OCI-LY3 (cell line): ENCODE data around the gene TANC1.

Experiments used
- H2AFZ ChIP-seq: fragments of 200-600, 300-600 bp; shearing (Covaris generic); 2 replicates; pipeline ENCODE4 v1.6.0; 2014; ENCODE audit warnings: antibody characterized with exemption, low read depth, low read length
- H3K27ac ChIP-seq: fragments of 200-600, 300-600 bp; sonication (generic); 2 replicates; pipeline ENCODE4 v1.5.1; 2014; ENCODE audit warnings: mild to moderate bottlenecking, low read length, moderate library complexity, mixed read lengths
- H3K27me3 ChIP-seq: fragments of 200-600, 300-600 bp; sonication (generic); 2 replicates; pipeline ENCODE4 v1.6.1; 2014; ENCODE audit warnings: low read depth, low read length, mixed read lengths
- H3K36me3 ChIP-seq: fragments of 200-600, 300-600 bp; sonication (generic); replicated peaks from 2 replicates; pipeline ENCODE3; 2014; ENCODE audit warnings: low read depth, low read length, mixed read lengths
- H3K4me1 ChIP-seq: fragments of 300-600, 200-600 bp; sonication (generic); 2 replicates; pipeline ENCODE4 v1.6.1; 2014; ENCODE audit warnings: low read length, mixed read lengths
- H3K4me2 ChIP-seq: fragments of 200-600, 300-600 bp; sonication (generic); 2 replicates; pipeline ENCODE4 v1.6.1; 2014; ENCODE audit warnings: low read length, mixed read lengths
- H3K4me3 ChIP-seq: fragments of 300-600, 200-600 bp; sonication (generic); 2 replicates; pipeline ENCODE4 v1.5.1; 2014; ENCODE audit warnings: antibody characterized with exemption, mild to moderate bottlenecking, low read length, moderate library complexity
- H3K79me2 ChIP-seq: fragments of 300-600, 200-600 bp; shearing (Covaris generic); 2 replicates; pipeline ENCODE4 v1.6.1; 2014; ENCODE audit warnings: mild to moderate bottlenecking, low read length, mixed read lengths
- H3K9ac ChIP-seq: fragments of 300-600, 200-600 bp; shearing (Covaris generic); 2 replicates; pipeline ENCODE4 v1.6.0; 2014; ENCODE audit warnings: mild to moderate bottlenecking, low read length, moderate library complexity
- H3K9me3 ChIP-seq: fragments of 200-600, 300-600 bp; shearing (Covaris generic); 2 replicates; pipeline ENCODE4 v1.6.1; 2014; ENCODE audit warnings: low read length, mixed read lengths; ENCODE audit not compliant: insufficient read depth
- H4K20me1 ChIP-seq: fragments of 200-600, 300-600 bp; sonication (generic); 2 replicates; pipeline ENCODE4 v1.6.1; 2016; ENCODE audit warnings: low read length, mixed read lengths; ENCODE audit not compliant: insufficient read depth
- EZH2phosphoT487 ChIP-seq: fragments of 200-600 bp; shearing (Covaris generic); IDR thresholded peaks from 2 replicates; pipeline ENCODE4 v1.6.1; 2018; ENCODE audit warnings: antibody characterized with exemption, mixed run types, low read depth
- TF ChIP-seq, protein P1 (sequence below): fragments of 200-600, 300-600 bp; sonication (generic); IDR thresholded peaks from 2 replicates; pipeline ENCODE4 v1.5.1; 2014; ENCODE audit warnings: antibody characterized with exemption, low read length, low read depth

The TANC1 gene

DNA sequence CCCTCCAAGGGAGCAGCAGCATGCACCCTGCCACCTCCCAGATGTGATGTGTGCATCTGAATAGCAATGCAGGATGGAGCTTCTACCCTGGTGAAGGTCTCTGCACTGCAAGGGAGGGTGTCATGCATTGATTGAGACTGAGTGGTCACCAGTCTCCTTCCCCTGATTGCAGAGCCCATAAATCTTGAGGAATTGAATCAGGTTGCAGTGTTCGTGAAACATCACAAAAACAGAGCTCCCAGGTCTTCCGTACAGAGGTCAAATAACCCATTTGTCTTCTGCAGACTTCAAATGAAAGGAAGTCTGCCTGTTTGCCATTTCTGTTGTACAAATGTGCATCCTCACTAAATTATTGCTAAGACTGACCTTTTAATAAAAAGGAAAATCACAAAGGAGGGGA lies 181.3 kb downstream of the TANC1 start:
- Histone ChIP-seq H3K27ac (no peak overlapping the region), H3K4me3 (no peak overlapping the region), H3K36me3 (no peaks in the 10 kb centered on the region), H3K79me2 (no peaks in the 10 kb centered on the region), H3K27me3 (0 out of 2 replicates have a peak, but pooled peaks cover 5% of the 10 kb centered on the region), H3K4me2 (no peak overlapping the region), H2AFZ (no peak overlapping the region), H4K20me1 (no peaks in the 10 kb centered on the region), H3K9ac (no peak overlapping the region), H3K4me1 (no peaks in the 10 kb centered on the region), H3K9me3 (no peaks in the 10 kb centered on the region)
- TF ChIP-seq EZH2phosphoT487, result no peak
- TF ChIP-seq, protein P1, sequence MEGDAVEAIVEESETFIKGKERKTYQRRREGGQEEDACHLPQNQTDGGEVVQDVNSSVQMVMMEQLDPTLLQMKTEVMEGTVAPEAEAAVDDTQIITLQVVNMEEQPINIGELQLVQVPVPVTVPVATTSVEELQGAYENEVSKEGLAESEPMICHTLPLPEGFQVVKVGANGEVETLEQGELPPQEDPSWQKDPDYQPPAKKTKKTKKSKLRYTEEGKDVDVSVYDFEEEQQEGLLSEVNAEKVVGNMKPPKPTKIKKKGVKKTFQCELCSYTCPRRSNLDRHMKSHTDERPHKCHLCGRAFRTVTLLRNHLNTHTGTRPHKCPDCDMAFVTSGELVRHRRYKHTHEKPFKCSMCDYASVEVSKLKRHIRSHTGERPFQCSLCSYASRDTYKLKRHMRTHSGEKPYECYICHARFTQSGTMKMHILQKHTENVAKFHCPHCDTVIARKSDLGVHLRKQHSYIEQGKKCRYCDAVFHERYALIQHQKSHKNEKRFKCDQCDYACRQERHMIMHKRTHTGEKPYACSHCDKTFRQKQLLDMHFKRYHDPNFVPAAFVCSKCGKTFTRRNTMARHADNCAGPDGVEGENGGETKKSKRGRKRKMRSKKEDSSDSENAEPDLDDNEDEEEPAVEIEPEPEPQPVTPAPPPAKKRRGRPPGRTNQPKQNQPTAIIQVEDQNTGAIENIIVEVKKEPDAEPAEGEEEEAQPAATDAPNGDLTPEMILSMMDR, result no peak

DNA sequence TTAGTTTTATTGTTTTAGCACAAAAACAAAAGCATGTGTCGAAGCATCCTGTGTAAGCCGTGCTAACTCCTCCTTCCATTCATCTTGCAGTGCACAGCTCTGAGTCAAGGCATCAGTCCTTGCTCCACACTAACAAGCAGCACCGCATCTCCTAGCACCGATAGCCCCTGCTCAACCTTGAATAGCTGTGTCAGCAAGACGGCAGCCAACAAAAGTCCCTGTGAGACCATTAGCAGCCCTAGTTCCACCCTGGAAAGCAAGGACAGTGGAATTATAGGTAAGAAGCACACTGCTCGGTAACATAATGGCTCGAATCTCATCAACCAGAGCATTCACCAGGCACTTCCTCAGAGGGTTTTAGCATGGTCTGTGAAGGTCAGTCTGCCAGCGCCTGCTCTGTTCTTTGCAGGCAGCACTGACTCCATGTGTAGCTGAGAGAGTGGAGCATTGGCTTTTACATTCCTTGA lies 181.9 kb downstream of the TANC1 start:
- Histone ChIP-seq H3K9ac (no peak overlapping the region), H2AFZ (no peak overlapping the region), H3K4me1 (no peaks in the 10 kb centered on the region), H3K9me3 (no peaks in the 10 kb centered on the region), H4K20me1 (no peaks in the 10 kb centered on the region), H3K27me3 (0 out of 2 replicates have a peak, but pooled peaks cover 5% of the 10 kb centered on the region), H3K36me3 (no peaks in the 10 kb centered on the region), H3K27ac (no peak overlapping the region), H3K4me2 (no peak overlapping the region), H3K4me3 (no peak overlapping the region), H3K79me2 (no peaks in the 10 kb centered on the region)
- no peak for TF ChIP-seq EZH2phosphoT487
- TF ChIP-seq, protein P1, result no peak

DNA sequence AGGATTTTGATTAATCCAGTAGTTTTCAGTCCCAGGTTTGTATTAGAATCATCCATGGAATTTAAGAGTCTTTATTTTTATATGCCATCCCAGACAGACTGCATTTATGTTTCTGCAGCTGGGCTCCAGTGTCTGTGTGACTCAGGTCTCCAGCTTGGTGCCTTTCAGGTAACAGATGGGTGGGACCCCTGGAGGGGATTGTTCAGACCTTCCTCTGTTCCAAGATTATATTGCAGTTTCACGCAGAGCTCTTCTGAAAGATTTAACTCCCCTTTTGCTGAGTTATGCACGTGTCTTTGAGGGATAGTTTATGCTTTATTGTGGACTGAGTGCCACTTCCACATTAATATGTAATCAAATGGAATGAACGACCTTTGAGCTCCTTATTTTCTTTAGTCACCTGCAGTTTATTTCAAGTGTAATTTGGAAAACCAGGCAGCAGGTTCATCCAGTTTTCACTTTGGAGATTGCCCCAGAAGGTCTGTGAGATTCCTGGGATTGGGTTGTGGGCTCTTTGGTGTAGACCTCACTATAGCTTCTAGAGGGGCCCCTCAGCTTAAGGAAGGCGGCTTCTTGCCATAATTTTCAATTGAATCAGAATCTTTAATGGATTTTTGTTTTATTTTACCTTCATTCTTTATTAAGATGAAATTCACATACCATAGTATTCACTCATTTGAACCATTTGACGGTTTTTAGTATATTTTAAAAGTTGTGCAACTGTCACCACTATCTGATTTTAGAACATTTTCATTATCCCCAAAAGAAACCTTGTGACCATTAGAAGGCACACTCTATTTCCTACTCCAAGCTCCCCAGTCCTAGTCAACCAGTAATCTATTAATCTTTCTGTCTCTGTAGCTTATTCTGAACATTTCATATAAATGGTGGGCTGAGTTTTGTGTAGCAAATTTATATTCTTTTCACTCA lies 183.0 kb downstream of the TANC1 start:
- H3K4me2 ChIP-seq, result no peak overlapping the region
- H3K27ac ChIP-seq, result no peak overlapping the region
- H2AFZ ChIP-seq, result no peak overlapping the region
- no peak overlapping the region for H3K4me3 ChIP-seq
- H3K9me3 ChIP-seq, result no peaks in the 10 kb centered on the region
- TF ChIP-seq EZH2phosphoT487, result no peak
- H3K4me1 ChIP-seq, result no peaks in the 10 kb centered on the region
- H3K27me3 ChIP-seq, result 0 out of 2 replicates have a peak, but pooled peaks cover 5% of the 10 kb centered on the region
- no peaks in the 10 kb centered on the region for H3K36me3 ChIP-seq
- no peaks in the 10 kb centered on the region for H3K79me2 ChIP-seq
- no peaks in the 10 kb centered on the region for H4K20me1 ChIP-seq
- H3K9ac ChIP-seq, result no peak overlapping the region

DNA sequence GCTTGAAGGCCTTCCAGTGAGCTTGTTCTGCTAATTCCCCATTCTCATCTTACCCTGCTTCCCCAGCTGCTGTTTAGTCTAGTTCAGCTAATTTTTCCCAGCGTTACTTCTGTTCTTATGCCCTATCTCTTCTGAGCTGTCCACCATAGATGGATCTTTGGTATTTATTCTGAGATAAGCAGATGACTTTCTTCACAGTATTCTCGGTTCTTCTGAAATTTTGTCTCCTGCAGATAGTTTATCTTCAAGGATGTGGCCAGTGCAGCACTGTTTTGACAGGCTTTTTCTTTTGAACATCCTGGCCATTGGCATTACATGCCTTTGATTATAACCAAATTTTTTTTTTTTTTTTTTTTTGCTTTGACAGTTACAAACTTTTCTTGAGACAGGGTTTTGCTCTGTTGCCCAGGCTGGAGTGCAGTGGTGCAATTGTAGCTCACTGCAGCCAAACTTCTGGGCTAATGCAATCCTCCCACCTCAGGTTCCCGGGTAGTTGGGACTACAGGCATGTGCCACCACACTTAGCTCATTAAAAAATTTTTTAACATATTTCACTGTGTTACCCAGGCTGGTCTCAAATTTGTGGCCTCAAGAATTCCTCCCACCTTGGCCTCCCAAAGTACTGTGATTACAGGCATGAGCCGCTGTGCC lies 183.8 kb downstream of the TANC1 start:
- TF ChIP-seq EZH2phosphoT487, result no peak
- Histone ChIP-seq H3K4me2 (no peak overlapping the region), H3K79me2 (no peaks in the 10 kb centered on the region), H3K36me3 (no peaks in the 10 kb centered on the region), H3K27me3 (0 out of 2 replicates have a peak, but pooled peaks cover 5% of the 10 kb centered on the region), H4K20me1 (no peaks in the 10 kb centered on the region), H3K9ac (no peak overlapping the region), H2AFZ (no peak overlapping the region), H3K27ac (no peak overlapping the region), H3K4me1 (no peaks in the 10 kb centered on the region), H3K9me3 (no peaks in the 10 kb centered on the region), H3K4me3 (no peak overlapping the region)
